ENCODE measurements around the gene RPA1. TPM values are rescaled to one million over a fixed set of nuclear protein-coding genes. Genes with fewer than 3 reads are reported as not detected.

The RPA1 gene
- total RNA-seq, 1 experiment from 2014 or later = 198 TPM

- no TSS peak for BruUV-seq (replicated peaks)
- intact Hi-C loops (cut with micrococcal nuclease) = no loop called here
- RAD21 ChIA-PET (ENCODE audit: low non-redundant PET in 1 of 2, low total read pairs in 2 of 2, uncharacterized antibody in 2 of 2, unreplicated experiment in 2 of 2) = no interaction called here
Measured at GRCh38 chr17:1941272-1942065, 111.7 kb downstream of the RPA1 start.

More at GRCh38 chr17:1941272-1942065, 111.7 kb downstream of the RPA1 start:
- no peaks in the 10 kb centered on the region for H3K36me3 ChIP-seq (ENCODE audit: control insufficient read depth in 1 of 2, insufficient read depth in 2 of 2, low read length in 2 of 2)
- no peaks in the 10 kb centered on the region for H3K4me1 ChIP-seq (ENCODE audit: control insufficient read depth in 1 of 2, insufficient read depth in 2 of 2, low read length in 2 of 2)
- ChIA-PET POLR2A (no interaction called here), CTCF (no interaction called here)
- TF ChIP-seq CEBPB (IDR thresholded peaks at IDR 0.05; ENCODE audit: low read depth) (no peak), CBX3 (IDR thresholded peaks at IDR 0.05; ENCODE audit: low read depth) (no peak), ATF3 (IDR thresholded peaks at IDR 0.05) (no peak), TCF7L2 (IDR thresholded peaks at IDR 0.05; ENCODE audit: borderline replicate concordance, extremely low read depth, insufficient read depth, insufficient read length) (no peak), ZNF274 (IDR thresholded peaks at IDR 0.05; ENCODE audit: low read depth, low read length) (no peak), SIN3A (IDR thresholded peaks at IDR 0.05; ENCODE audit: low read depth) (no peak), REST (IDR thresholded peaks at IDR 0.05; ENCODE audit: low read depth) (no peak), POLR2A (IDR thresholded peaks at IDR 0.05; ENCODE audit: borderline replicate concordance, extremely low read depth, insufficient read depth, insufficient read length) (no peak), SRF (IDR thresholded peaks at IDR 0.05; ENCODE audit: low read depth) (no peak), JUND (IDR thresholded peaks at IDR 0.05) (no peak), EGR1 (IDR thresholded peaks at IDR 0.05; ENCODE audit: low read depth) (no peak), MAX (IDR thresholded peaks at IDR 0.05) (no peak), ZBTB33 (IDR thresholded peaks at IDR 0.05; ENCODE audit: extremely low read depth, insufficient replicate concordance, low read length) (no peak), RAD21 (IDR thresholded peaks at IDR 0.05; ENCODE audit: low read depth) (no peak), POLR2AphosphoS5 (IDR thresholded peaks at IDR 0.05; ENCODE audit: low read depth, low read length) (no peak), ELF1 (IDR thresholded peaks at IDR 0.05; ENCODE audit: borderline replicate concordance, low read depth) (no peak), EZH2 (IDR thresholded peaks at IDR 0.05) (no peak), SP1 (IDR thresholded peaks at IDR 0.05; ENCODE audit: low read depth) (no peak)
- H4K20me1 ChIP-seq (ENCODE audit: insufficient read depth) = no peaks in the 10 kb centered on the region
- ATAC-seq = no peak
- no peak overlapping the region for H3K4me2 ChIP-seq (ENCODE audit: low read length)
- H3K27ac ChIP-seq (ENCODE audit: low read depth, low read length) = no peak overlapping the region
- no peaks in the 10 kb centered on the region for H3K27me3 ChIP-seq (ENCODE audit: insufficient read depth, low read length)
- H3K9me2 ChIP-seq (ENCODE audit: insufficient read depth) = no peaks in the 10 kb centered on the region
- H3K9ac ChIP-seq (ENCODE audit: low read length) = no peak overlapping the region
- H3K9me3 ChIP-seq (ENCODE audit: control insufficient read depth in 1 of 2, insufficient read depth in 1 of 2, low read depth in 1 of 2, low read length in 2 of 2) = no peaks in the 10 kb centered on the region
- no peaks in the 10 kb centered on the region for H3K79me2 ChIP-seq (ENCODE audit: insufficient read depth, low read length)
- H3K4me3 ChIP-seq (replicated peaks in 1 of 2; ENCODE audit: low read depth in 1 of 2, low read length in 2 of 2) = no peak overlapping the region
- no peak for DNase-seq (ENCODE audit: low read depth, low spot score)
- H2AFZ ChIP-seq (ENCODE audit: low read depth, low read length, poor library complexity, severe bottlenecking) = no peak overlapping the region
